IPS-NIHi7 (cell line): ENCODE results near the gene TC2N.
"Not testable (repeated sequence)": the region's sequence is repeated elsewhere in the genome, so short reads cannot be mapped to it uniquely, and the experiment has no call there.

Experiments used
- DNase-seq: peaks from one replicate; pipeline ENCODE4 v3.0.0; 2012; ENCODE audit warnings: mixed read lengths; ENCODE audit errors: extremely low spot score

The TC2N gene

GRCh38 chr14:91870001-91870400 is 2.7 kb upstream of the TC2N start:
- DNase-seq, result no peak

GRCh38 chr14:91869556-91869955 is 2.2 kb upstream of the TC2N start:
- no peak for DNase-seq

- DNase-seq, result no peak
Measured at GRCh38 chr14:91866511-91867295, 633 bp downstream of the TC2N start.

DNA sequence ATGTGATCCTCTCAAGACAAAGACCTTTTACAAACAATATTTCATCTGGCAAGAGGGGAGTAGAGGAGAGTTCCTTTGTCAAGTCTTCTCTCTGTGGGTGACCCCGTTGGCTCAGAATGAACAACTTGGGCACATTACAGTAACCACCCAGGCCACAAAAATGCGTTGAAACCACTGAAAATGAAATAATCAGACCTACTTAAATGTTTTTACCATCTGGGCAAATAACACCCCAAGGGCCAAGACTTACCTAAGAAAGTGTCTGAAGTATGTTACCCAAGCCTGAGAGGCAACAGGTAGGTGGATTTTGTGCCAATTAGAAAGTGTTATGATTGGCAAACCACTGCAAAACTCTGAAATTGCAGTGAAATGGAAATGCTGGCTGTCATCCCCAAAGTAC is 1.3 kb downstream of the TC2N start:
- no peak for DNase-seq

GRCh38 chr14:91862417-91862816 is 4.9 kb downstream of the TC2N start:
- DNase-seq, result no peak

GRCh38 chr14:91861091-91861490 is 6.2 kb downstream of the TC2N start:
- no peak for DNase-seq

DNA sequence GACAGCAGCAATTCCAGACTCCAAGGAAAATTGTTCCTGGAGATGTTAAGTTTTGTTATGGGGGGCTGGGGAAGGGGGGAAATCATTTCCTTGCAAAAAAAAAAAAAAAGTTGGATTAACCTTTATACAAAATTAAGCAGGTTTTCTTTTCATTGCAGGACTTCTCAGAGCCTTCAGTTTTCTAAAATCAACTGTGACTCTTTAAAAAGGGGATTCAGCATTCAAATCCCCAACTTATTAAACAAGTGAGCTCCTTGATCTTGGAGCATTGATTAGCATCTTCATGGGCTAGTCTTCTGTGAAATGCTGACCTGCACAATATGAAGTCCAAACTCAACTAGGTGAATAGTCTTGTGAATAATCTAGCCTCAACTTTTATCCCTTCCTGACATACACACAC is 7.1 kb downstream of the TC2N start:
- no peak for DNase-seq

DNA sequence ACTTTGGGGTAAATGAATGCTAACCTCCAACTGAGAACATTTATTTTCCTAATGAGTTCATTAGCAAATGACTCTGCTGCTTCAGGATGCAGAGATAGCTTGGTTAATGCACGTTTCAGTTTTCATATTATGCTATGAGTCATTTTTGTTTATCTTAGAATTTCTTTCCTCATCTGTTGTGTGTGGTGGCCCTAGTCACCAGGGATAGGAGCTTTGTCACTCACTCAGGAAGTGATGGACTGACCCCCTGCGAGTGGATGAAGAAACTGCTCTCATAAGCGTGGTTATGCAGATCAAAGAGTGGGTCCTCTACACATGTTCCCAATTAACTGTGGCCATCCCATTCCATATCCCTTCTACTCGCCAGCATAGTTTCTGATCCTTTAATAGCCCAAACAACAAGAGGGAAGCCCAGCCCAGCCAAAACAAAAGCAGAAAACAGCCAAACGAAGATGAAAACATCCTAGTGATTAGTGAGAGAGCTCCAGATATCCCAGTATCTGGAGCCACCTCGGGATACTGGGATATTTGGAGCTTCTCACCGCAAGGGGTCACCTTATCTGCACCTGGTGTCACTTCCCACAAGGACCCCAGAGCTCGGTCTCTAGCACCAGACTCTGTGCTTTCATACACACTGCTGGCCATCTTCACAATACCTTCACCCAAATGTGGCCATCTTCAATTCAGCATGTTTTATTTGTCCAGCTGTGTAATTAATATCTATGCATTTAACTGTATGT is 8.6 kb downstream of the TC2N start:
- peak; percentile 51 for DNase-seq

DNA sequence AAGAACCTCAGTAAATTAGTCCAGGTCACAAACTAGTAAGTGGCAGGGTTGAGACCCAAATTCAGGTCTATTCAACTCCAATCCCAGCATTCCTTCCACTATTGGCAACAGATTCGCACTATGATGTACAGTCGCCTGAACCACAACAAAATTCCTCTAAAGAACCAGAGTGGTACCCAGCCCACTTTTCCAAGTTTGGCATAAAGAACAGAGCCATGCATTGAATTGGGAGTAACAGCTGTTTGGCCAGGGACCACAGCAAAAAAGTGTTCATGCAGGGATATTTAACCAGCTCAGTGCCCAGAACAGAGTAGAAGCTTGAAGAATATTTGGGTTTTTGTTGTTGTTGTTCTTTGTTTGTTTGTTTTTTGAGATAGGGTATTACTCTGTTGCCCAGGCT is 9.7 kb downstream of the TC2N start:
- no peak for DNase-seq

- no peak for DNase-seq
Measured at GRCh38 chr14:91854327-91854934, 12.9 kb downstream of the TC2N start.

- DNase-seq, result no peak
Measured at GRCh38 chr14:91851563-91851962, 15.8 kb downstream of the TC2N start.

DNA sequence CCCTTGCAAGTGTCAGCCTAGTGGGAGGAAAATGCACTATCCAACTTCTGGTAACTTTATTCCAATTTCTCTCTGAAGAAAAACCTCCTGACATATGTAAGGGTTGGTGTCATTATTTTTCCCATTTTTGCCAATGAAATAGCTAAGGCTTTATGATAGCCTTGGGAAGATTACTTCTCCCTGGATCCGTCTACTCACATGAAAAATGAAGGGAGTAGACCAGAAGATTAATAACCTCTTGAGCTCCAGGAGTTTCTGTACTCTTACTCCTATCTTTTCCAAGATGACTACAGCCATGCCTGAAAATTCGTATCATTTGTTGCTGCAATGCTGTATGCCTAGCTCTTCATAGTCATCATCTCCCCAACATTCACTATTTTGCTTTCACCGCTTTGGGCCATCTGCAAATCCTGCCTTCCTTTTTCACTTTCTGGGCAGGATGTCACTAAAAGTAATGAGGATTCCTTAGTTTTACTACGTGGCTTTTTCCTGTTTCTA is 18.8 kb downstream of the TC2N start:
- DNase-seq, result no peak

GRCh38 chr14:91847693-91848092 is 19.6 kb downstream of the TC2N start:
- no peak for DNase-seq

DNA sequence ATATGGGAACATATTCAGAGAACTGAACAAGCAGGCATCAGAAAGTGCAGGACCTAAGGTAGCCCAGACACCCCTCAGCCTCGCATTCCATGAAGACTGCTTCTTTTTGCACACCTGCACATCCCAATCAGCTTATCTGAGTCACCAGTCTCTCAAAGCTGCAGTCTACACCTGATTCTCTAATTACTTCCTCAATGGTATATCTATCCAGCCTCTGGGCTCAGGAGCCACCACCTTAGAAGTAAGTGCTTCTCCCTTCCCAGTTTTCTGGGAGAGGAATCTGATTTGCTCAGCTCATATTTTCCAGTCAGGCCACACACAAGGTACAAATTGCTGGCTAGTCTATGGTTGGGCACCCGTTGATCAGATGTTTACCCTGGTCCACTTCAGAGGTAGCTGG is 21.7 kb downstream of the TC2N start:
- no peak for DNase-seq

DNA sequence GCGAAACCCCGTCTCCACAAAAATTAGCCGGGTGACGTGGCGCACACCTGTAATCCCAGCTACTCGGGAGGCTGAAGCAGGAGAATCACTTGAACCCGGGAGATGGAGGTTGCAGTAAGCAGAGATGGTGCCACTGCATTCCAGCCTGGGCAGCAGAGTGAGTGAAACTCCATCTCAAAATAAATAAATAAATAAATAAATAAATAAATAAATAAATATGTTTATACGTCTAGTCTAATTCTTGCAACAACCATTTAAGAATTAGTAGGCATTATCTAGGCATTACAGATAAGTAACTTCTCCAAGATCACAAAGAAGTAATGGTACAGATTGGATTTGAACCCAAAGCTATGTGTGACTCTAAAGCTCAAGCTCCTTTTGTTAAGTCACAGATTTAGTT is 22.3 kb downstream of the TC2N start:
- DNase-seq, result not testable (repeated sequence)

- DNase-seq, result no peak
Measured at GRCh38 chr14:91844029-91844428, 23.3 kb downstream of the TC2N start.

DNA sequence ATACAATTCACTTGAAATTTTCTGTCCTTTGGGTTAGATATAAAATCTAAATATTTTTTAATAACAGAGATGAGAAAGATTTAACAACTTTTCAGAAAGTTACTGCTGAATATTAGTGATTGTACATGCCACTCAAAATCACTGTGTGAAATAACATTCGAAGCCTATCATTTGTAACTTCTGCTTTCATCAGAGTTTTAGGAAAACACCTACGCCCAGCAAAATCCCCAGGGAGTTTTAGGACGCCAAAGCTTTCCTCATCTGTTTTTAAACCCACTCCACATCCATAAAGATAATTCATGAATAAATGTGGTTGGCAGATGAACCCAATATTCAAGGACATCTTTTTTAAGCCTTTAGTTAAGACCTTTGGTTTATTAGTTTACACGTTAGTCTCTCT is 23.9 kb downstream of the TC2N start:
- no peak for DNase-seq

- DNase-seq, result no peak
Measured at GRCh38 chr14:91841065-91841464, 26.3 kb downstream of the TC2N start.

DNA sequence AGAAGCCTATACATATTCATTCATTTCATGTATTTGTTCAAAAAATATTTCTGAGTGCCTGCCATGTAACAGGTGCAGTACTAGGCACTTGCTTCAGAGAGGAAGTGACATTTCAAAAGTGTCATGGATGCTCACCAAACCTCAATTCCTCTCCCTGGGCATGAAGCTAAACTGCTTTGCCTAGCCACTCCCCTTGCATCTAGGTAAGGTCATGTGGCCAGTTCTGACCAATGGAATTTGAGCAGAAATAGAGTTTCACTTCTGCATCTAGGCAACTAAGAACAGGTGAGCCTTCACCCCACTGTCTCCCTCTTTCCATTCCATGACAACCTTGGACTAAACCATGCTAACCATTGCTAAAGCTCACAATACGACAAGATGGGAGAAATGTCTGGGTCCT is 27.6 kb downstream of the TC2N start:
- DNase-seq, result no peak

DNA sequence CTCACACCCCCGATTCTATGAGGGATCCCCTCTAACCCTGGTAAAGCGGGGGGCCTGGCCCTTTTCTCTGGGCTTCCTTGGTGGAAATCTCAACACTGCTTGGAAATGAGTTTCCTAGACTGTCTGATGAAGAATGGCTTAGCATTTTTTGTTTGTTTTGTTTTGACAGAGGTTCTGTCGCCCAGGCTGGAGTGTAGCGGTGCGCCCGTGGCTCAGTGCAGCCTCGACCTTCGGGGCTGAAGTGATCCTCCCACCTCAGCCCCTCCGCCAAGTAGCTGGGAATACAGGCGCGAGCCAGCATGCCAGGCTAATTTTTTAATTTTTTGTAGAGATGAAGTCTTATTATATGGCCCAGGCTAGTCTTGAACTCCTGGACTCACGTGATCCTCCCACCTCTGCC is 30.3 kb downstream of the TC2N start:
- no peak for DNase-seq

DNA sequence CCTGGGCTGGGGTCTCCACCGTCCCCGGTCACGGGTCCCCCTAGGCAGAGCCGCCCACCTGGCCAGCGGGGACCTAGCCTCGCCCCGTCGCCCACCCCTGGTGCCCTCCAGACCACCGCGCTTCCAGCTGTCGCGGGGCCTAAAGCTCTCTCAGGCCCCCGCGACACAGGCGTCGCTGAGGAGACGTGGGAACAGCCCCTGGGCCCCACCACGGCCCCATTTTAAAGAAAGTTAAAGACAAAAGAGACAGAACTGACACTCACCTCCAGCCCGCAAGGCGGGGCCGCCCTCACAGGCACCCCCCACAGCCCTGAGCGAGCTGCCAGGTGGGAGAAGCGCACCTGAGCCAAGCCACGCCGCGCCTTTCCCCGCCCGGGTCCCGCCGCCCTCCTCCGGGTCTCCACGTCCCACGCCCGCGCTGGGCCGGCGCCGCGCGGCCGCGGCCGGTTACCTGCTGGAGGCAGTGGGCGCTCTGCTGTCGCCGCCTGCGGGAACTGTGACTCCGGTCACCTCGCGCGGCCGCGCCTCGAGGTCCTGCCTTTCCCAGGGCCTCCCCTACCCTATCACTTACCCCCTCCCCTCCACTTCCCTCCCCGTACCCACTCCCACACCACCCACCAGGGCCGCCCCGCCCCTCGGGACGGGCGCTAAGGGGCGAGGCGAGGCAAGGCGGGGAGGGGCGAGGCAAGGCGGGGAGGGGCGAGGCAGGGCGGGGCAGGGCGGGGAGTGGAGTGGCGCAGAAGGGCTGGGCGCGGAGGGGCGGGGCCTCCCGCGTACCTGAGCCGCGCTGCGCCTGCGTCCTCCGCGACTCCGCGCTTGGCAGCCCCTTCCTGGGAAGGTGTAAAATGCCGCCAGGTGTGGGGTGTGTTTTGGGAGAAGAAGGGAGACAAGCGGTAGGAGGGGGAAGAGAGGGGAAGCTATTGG is 31.2 kb downstream of the TC2N start:
- DNase-seq, result peak; percentile 97
